ENCODE results near the gene SLC43A3.
"Not testable (repeated sequence)": the region's sequence is repeated elsewhere in the genome, so short reads cannot be mapped to it uniquely, and the experiment has no call there.

Gene SLC43A3

GRCh38 chr11:57403802-57404147 is 23.1 kb downstream of the SLC43A3 start:
- DNase-seq = no peak

GRCh38 chr11:57403003-57403801 is 23.7 kb downstream of the SLC43A3 start:
- not testable (repeated sequence) for DNase-seq

- no peak for DNase-seq
Observed at GRCh38 chr11:57402188-57403002, 24.5 kb downstream of the SLC43A3 start.

DNA sequence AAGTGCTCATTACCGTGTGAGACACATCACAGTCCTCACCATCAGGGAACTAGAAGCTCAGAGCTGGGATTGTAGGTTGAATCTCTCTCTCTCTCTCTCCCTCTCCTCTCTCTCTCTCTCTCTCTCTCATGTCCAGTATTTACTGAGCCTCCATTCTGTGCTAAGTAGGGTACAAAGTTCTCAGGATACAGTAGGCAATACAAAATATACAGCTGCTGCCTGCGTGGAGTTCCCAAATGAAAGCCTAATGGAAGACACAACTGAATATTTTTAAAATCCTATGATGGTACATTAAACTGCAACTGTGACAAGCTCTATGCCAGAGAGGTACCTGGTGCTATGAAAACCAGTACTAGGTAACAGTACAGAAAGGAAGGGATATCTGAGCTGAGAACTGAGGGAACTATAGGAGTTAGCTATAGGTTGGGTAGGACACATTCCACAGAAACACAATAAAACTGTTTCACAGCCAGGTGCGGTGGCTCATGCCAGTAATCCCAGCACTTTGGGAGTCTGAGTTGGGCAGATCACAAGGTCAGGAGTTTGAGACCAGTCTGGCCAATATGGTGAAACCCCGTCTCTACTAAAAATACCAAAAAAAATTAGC is 26.8 kb downstream of the SLC43A3 start:
- no peak for DNase-seq

DNA sequence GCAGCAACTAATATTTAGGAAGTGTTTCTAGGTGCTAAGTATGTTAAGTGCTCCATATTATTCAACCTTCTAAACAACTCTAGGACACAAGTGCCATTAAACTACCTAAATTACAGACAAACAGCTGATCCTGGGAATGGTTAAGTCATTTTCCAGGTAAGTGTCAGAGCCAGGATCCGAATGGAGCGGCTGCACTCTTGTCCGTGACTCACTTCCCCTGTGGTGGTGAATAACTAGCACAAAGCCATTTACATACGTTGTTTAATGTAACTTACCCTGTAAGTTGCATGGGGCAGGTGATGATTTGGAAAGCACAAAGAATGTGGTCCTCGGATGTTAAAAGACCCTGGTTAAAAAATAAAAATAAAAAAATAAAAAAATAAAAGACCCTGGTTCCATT is 27.7 kb downstream of the SLC43A3 start:
- DNase-seq = no peak

- no peak for DNase-seq
Observed at GRCh38 chr11:57397394-57397990, 29.4 kb downstream of the SLC43A3 start.

DNA sequence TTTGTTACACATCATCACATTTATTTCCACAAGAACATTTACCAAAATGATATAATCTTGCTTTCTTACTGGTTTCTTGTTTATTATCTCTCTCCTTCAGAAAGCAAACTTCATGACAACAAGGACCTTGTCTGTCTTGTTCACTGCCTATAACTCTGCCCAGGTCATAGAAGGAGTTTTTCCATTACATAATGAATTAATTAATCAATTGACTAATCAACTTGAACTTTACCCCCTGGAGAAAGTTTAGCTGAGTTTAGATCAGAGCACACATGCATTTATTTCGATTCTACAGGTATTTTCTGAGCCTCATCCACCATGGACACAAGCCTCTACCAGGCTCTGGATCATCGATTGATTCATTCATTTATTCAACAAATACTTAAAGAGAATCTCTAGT is 30.2 kb downstream of the SLC43A3 start:
- no peak for DNase-seq

GRCh38 chr11:57395905-57396623 is 30.9 kb downstream of the SLC43A3 start:
- DNase-seq = no peak

DNA sequence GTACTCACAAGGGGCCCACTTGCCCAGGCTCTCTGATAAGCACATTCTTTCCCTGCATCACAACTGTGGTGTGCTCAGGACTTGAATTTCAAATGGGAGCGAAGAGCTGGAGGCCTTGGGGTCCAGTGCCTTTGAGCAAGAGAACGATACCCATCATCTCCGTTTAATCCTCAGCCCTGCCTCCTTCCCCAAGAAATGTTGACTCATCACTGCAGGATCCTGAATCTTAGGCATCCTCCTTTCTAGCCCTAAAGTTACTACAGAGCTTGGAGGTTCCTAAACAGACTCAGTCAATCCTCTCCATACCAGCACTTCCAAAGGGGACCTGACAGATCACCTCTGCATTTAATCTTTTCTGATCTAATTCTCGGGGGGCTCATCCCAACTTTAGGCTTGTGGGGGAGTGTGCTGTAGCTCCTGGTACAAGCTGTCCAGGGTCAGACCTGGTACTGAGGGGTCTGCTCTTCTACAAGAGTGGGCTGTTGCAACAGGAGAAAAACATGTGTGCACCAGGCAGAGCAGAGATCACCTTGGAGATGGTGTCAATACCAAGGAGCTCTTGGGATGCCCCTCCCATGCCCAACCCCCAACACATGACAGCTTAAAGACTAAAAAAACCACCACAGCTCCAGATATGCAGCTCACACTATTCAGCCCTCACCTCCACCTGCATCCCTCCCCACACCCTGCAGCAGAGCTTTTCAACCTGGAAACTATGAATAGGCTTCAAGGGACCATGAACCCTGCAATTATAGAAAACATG is 32.5 kb downstream of the SLC43A3 start:
- DNase-seq = no peak

DNA sequence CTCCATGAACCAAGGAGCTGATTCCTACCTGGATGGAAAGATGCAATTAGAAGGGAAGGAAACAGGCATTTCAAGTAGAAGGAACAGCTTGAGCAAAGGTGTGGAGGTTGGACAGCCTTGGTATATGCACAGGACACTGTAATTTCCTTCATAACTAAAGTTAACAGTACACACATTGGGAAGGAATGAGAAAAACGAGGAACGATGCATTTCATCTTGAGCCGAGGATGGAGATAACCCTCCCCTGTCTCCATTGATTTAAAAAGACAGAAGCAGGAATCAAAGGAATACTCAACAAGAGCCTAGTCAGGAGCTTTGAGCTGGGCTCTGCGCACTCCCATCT is 34.2 kb downstream of the SLC43A3 start:
- no peak for DNase-seq

DNA sequence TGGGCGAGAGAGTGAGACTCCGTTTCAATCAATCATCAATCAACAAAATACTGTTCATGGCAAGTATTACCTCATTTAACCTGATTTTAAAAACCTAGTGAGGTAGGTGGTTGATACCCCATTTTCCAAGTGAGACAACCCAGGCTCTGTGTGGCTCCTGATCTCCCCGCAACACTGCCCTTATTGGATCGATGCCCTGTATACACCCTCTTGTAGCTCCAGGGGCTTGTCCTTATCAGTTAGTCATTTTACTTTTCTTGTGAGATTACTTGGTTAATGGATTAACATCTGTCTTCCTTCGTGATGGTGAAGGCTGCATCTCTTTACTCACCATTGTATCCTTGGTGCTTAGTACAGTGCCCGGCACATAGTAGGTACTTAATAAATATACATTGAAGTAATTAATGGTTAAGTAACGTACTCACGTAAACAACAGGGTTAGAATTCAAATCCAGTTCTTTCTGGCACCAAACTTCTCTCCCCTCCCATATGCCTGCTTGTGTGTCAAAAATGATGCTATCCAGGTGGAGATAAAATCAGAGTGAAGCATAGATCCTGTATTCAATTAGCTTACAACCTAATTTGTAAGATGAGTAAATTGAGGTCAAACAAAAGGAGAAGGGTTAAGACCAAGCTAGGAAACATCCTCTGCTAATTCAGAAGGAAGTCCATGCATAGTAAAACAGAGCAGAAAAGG is 34.7 kb downstream of the SLC43A3 start:
- no peak for DNase-seq

- no peak for DNase-seq
Observed at GRCh38 chr11:57391539-57391938, 35.4 kb downstream of the SLC43A3 start.

DNA sequence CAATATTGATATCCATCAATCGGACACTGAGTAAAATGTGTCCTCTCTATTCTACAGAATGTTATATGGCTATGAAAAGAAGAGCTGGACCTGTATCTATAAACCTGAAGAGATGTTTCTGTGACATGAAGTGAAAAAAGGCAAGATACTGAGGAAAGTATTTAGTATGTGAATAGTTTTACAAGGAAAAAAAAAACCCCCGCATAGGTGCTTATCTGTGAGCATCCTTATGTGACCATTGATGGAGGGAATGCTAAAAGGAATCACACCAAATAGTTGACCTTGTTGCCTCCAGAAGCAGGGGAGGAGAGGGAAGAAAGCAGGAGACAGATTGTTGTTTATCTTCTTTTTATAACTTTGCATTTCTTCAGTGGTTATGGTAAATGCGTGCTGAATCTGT is 35.8 kb downstream of the SLC43A3 start:
- DNase-seq = no peak

- no peak for DNase-seq
Observed at GRCh38 chr11:57390535-57390934, 36.4 kb downstream of the SLC43A3 start, which contains the start of gene PRG2. Gene PRG2 (minus strand): TSS chr11:57390650. CDS start chr11:57389944, 706 bp downstream.

GRCh38 chr11:57387289-57388030 is 39.5 kb downstream of the SLC43A3 start:
- no peak for DNase-seq

DNA sequence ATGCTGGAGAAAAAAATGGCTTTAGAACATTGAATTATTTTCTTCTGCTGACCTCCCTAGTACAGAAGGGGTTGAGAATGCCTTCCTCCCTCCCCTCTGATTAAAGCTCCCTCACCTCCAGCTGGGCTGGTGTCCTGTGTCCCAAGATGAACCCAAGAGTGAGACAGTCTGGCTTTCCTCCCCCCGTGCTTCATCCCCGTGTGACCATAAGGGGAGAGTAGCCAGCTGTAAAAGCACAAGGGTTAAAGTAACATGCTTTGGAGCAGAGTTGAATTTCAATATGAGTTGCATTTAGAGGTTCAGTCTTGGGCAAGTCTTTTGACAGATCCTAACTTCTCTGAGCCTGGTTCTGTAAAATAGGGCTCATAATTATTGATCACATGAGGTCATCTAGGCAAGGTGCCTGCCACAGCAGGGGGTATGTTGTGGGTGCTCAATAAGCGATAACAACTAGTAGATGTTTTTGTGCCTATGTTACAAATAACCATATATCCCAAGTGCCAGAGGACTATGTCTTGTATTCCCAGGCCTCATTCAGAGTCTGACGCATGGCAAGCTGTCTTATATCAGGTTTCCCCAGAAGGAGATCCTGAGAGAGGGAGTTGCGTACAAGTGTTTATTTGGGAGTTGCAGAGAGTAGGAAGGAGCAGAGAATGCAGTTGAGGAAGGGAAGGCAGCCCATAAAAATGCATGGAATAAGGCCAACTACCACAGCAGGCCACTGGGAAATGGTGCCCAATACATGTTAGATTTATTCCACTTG is 40.6 kb downstream of the SLC43A3 start:
- DNase-seq = no peak

- DNase-seq = no peak
Observed at GRCh38 chr11:57380975-57381374, 45.9 kb downstream of the SLC43A3 start, which contains the start of gene PRG3. Gene PRG3 (minus strand): TSS chr11:57381150. CDS start chr11:57380708, 442 bp downstream.

GRCh38 chr11:57379732-57380131 is 47.2 kb downstream of the SLC43A3 start:
- no peak for DNase-seq

GRCh38 chr11:57378186-57378585 is 48.7 kb downstream of the SLC43A3 start:
- no peak for DNase-seq

DNA sequence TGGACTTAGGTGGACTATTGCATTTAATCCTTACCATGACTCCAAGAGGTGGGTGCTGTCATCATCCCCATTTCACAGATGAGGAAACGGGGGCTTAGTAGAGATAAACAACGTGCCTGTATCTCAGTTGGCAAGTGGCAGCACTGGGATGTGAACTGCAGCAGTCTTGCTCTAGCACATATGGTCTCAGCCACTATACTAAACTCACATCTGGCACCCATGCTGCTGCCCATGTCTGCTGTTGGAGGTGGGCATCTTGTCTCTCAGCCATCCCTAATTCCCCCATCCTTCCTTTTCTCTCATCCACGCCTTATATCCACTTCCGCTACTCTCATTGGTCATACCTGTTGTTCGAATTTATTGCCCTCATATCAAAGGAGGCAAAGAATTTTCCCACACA is 49.8 kb downstream of the SLC43A3 start:
- DNase-seq = no peak

Measured in CD4-positive, alpha-beta T cell treated with Interferon alpha-2 for 1 hour (primary cell).